ENCODE data around the gene MSI2. TPM values are rescaled to one million over a fixed set of nuclear protein-coding genes. Genes with fewer than 3 reads are reported as not detected.

Gene MSI2
- total RNA-seq, 2 donors from 2014 or later, result 23.2 to 30.9 TPM

GRCh38 chr17:57373756-57374155 lies 117.4 kb downstream of the MSI2 start:
- intact Hi-C loops (cut with DNase I), result no loop called here

GRCh38 chr17:57375040-57375769 lies 118.9 kb downstream of the MSI2 start:
- no peak for DNase-seq (ENCODE audit: low spot score)
- intact Hi-C loops (cut with DNase I), result no loop called here

More at GRCh38 chr17:57373756-57374155, 117.4 kb downstream of the MSI2 start:
- DNase-seq (ENCODE audit: low spot score), result no peak

GRCh38 chr17:57375770-57376225 lies 119.5 kb downstream of the MSI2 start:
- no peak for DNase-seq (ENCODE audit: low spot score)
- intact Hi-C loops (cut with DNase I), result no loop called here

GRCh38 chr17:57377094-57377493 lies 120.8 kb downstream of the MSI2 start:
- intact Hi-C loops (cut with DNase I), result no loop called here
- DNase-seq (ENCODE audit: low spot score), result no peak

GRCh38 chr17:57379237-57379894 lies 123.0 kb downstream of the MSI2 start:
- intact Hi-C loops (cut with DNase I), result no loop called here
- no peak for DNase-seq (ENCODE audit: low spot score)

- intact Hi-C loops (cut with DNase I), result no loop called here
- DNase-seq (ENCODE audit: low spot score), result no peak
Observed at GRCh38 chr17:57379895-57380434, 123.6 kb downstream of the MSI2 start.

- no peak for DNase-seq (ENCODE audit: low spot score)
- intact Hi-C loops (cut with DNase I), result no loop called here
Observed at GRCh38 chr17:57381498-57381897, 125.2 kb downstream of the MSI2 start.

- intact Hi-C loops (cut with DNase I), result no loop called here
- DNase-seq (ENCODE audit: low spot score), result no peak
Observed at GRCh38 chr17:57384219-57384618, 127.9 kb downstream of the MSI2 start.

GRCh38 chr17:57385975-57386374 lies 129.7 kb downstream of the MSI2 start:
- no peak for DNase-seq (ENCODE audit: low spot score)
- intact Hi-C loops (cut with DNase I), result no loop called here

GRCh38 chr17:57387575-57387974 lies 131.3 kb downstream of the MSI2 start:
- DNase-seq (ENCODE audit: low spot score), result no peak

GRCh38 chr17:57388131-57388725 lies 131.9 kb downstream of the MSI2 start:
- intact Hi-C loops (cut with DNase I), result no loop called here
- no peak for DNase-seq (ENCODE audit: low spot score)

More at GRCh38 chr17:57387575-57387974, 131.3 kb downstream of the MSI2 start:
- intact Hi-C loops (cut with DNase I), result no loop called here

GRCh38 chr17:57389473-57389872 lies 133.2 kb downstream of the MSI2 start:
- DNase-seq (ENCODE audit: low spot score), result no peak
- intact Hi-C loops (cut with DNase I), result no loop called here

GRCh38 chr17:57391076-57391825 lies 134.9 kb downstream of the MSI2 start:
- DNase-seq (ENCODE audit: low spot score), result no peak
- intact Hi-C loops (cut with DNase I), result loop anchor here in 1 of 2 donors (10.0 kb wide), 1 partner anchor 274 kb away; no protein-coding TSS in a partner anchor

GRCh38 chr17:57391857-57392471 lies 135.6 kb downstream of the MSI2 start:
- DNase-seq (ENCODE audit: low spot score), result no peak
- intact Hi-C loops (cut with DNase I), result loop anchor here in 1 of 2 donors (10.0 kb wide), 1 partner anchor 273 kb away; no protein-coding TSS in a partner anchor

- no peak for DNase-seq (ENCODE audit: low spot score)
- intact Hi-C loops (cut with DNase I), result loop anchor here in 1 of 2 donors (10.0 kb wide), 1 partner anchor 271 kb away; no protein-coding TSS in a partner anchor
Observed at GRCh38 chr17:57393368-57393767, 137.0 kb downstream of the MSI2 start.

- no peak for DNase-seq (ENCODE audit: low spot score)
- intact Hi-C loops (cut with DNase I), result loop anchor here in 1 of 2 donors (10.0 kb wide), 1 partner anchor 270 kb away; no protein-coding TSS in a partner anchor
Observed at GRCh38 chr17:57394375-57394774, 138.1 kb downstream of the MSI2 start.

GRCh38 chr17:57395721-57396321 lies 139.5 kb downstream of the MSI2 start:
- intact Hi-C loops (cut with DNase I), result loop anchor here in 1 of 2 donors (10.0 kb wide), 1 partner anchor 269 kb away; no protein-coding TSS in a partner anchor
- no peak for DNase-seq (ENCODE audit: low spot score)

GRCh38 chr17:57396511-57396921 lies 140.2 kb downstream of the MSI2 start:
- no peak for DNase-seq (ENCODE audit: low spot score)
- intact Hi-C loops (cut with DNase I), result loop anchor here in 1 of 2 donors (10.0 kb wide), 1 partner anchor 268 kb away; no protein-coding TSS in a partner anchor
